Mesodermal cell (in vitro differentiated cells): ENCODE results near the gene APBB1.

Source experiments
- H3K27ac ChIP-seq: 2 replicates; pipeline ENCODE4 v1.7.0; 2013; ENCODE audit warnings: mild to moderate bottlenecking, low read depth, low read length, moderate library complexity; ENCODE audit not compliant: severe bottlenecking
- H3K36me3 ChIP-seq: 2 replicates; pipeline ENCODE4 v1.7.1; 2013; ENCODE audit warnings: mild to moderate bottlenecking, low read length, moderate library complexity; ENCODE audit not compliant: control insufficient read depth, insufficient read depth
- H3K4me1 ChIP-seq: one replicate; pipeline ENCODE4 v1.7.1; 2013; ENCODE audit warnings: mild to moderate bottlenecking, low read length; ENCODE audit not compliant: insufficient read depth, control insufficient read depth, poor library complexity, severe bottlenecking
- H3K4me3 ChIP-seq: 2 replicates; pipeline ENCODE4 v1.7.0; 2013; ENCODE audit warnings: low read length, control low read depth, mild to moderate bottlenecking; ENCODE audit not compliant: insufficient read depth, poor library complexity, severe bottlenecking; ENCODE audit errors: extremely low read depth
- H3K9me3 ChIP-seq: 2 replicates; pipeline ENCODE4 v1.7.1; 2013; ENCODE audit warnings: mild to moderate bottlenecking, low read length, moderate library complexity; ENCODE audit not compliant: control insufficient read depth
- WGBS, 2 experiments: methylation state at CpG; one replicate each; pipeline ENCODE4 v1.1.5; 2013; ENCODE audit warnings: missing lambda C conversion rate in 2 of 2; ENCODE audit not compliant: insufficient coverage in 2 of 2; 5-methylcytosine and 5-hydroxymethylcytosine counted together

The APBB1 gene

GRCh38 chr11:6442441-6442840, 23.5 kb upstream of the APBB1 start:
- peaks cover 8% of the 10 kb centered on the region for H3K4me1 ChIP-seq
- 83 to 94% methylated on average over 1 to 4 of the region's 4 CpGs for WGBS, 2 experiments
- H3K27ac ChIP-seq = no peak overlapping the region

DNA sequence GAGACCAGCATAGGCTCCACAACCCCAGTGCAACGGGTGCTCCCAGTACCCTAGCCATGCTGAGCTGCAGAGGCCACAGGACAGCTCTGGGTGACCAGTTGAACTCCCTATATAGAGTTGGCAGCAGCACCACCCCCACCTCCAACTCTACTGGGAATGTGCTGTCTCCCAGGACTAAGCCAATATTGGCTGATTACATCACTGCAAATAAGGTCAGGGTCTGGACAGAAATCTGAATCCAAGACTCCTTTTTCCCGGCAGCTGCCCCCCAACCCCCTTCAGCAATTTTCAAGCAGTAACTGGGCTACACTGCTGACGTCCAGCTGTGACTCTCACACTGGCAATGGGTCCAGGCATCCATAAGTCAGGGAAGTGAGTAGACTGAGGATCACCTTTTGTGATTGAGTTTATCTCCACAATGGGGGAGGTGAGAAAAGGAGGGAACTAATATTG, 22.0 kb upstream of the APBB1 start, which contains the start of gene HPX:
Gene HPX, minus strand, starts transcription at position 82 of the 453 bp plus-strand sequence. Its CDS starts 24 bp downstream, at position 58.
- Histone ChIP-seq H3K9me3 (no peaks in the 10 kb centered on the region), H3K27ac (peak within 1 kb of the TSS; percentile 25), H3K36me3 (no peaks in the 10 kb centered on the region), H3K4me1 (peaks cover 8% of the 10 kb centered on the region), H3K4me3 (no peak within 1 kb of the TSS)
- WGBS, 2 experiments = 57 to 75% methylated on average over 2 of the region's 3 CpGs

More at GRCh38 chr11:6442441-6442840, 23.5 kb upstream of the APBB1 start:
- no peaks in the 10 kb centered on the region for H3K9me3 ChIP-seq
- H3K36me3 ChIP-seq = peaks cover 3% of the 10 kb centered on the region
- no peak overlapping the region for H3K4me3 ChIP-seq

DNA sequence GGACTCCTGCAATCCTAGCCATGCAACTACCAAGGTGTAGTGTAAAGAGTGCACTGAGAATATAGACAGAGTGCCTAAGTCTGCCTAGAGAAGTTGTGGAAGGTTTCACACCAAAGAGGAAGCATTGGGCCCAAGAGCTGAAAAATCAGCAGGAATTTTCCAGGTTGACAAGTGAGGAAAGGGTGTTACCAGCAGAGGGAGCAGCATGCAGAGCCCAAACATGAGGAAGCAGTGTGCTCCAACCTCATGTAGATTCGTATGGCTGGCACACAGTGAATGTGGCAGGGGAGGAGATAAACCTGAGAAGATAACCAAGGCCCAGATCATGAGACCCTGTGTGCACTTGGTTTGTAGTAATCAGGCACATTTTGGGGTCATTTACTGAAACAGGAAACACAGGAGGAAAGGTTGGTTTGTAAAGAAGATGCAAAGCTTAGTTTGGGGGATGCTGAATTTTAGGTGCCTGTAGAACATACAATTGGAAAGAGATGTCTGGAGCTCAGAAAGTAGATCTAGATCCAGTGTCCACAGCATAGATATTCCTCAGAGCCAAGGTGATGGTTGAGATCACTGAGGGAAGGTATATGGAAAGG, 20.2 kb upstream of the APBB1 start:
- no peaks in the 10 kb centered on the region for H3K36me3 ChIP-seq
- H3K4me1 ChIP-seq = peaks cover 8% of the 10 kb centered on the region
- WGBS, 2 experiments = 25 to 27% methylated on average over 1 of the region's 1 CpG
- no peak overlapping the region for H3K27ac ChIP-seq
- H3K9me3 ChIP-seq = no peaks in the 10 kb centered on the region
- H3K4me3 ChIP-seq = no peak overlapping the region

- WGBS, 2 experiments = 89 to 92% methylated on average over 2 to 3 of the region's 3 CpGs
- H3K4me3 ChIP-seq = no peak overlapping the region
- H3K9me3 ChIP-seq = no peaks in the 10 kb centered on the region
- peaks cover 8% of the 10 kb centered on the region for H3K4me1 ChIP-seq
- no peak overlapping the region for H3K27ac ChIP-seq
- no peaks in the 10 kb centered on the region for H3K36me3 ChIP-seq
Observed at GRCh38 chr11:6437993-6438392, 19.1 kb upstream of the APBB1 start.

GRCh38 chr11:6437423-6437822, 18.5 kb upstream of the APBB1 start:
- H3K36me3 ChIP-seq = no peaks in the 10 kb centered on the region
- H3K4me3 ChIP-seq = no peak overlapping the region
- no peak overlapping the region for H3K27ac ChIP-seq
- WGBS, 2 experiments = 89 to 97% methylated on average over 11 to 12 of the region's 12 CpGs
- H3K9me3 ChIP-seq = no peaks in the 10 kb centered on the region
- H3K4me1 ChIP-seq = peaks cover 8% of the 10 kb centered on the region

DNA sequence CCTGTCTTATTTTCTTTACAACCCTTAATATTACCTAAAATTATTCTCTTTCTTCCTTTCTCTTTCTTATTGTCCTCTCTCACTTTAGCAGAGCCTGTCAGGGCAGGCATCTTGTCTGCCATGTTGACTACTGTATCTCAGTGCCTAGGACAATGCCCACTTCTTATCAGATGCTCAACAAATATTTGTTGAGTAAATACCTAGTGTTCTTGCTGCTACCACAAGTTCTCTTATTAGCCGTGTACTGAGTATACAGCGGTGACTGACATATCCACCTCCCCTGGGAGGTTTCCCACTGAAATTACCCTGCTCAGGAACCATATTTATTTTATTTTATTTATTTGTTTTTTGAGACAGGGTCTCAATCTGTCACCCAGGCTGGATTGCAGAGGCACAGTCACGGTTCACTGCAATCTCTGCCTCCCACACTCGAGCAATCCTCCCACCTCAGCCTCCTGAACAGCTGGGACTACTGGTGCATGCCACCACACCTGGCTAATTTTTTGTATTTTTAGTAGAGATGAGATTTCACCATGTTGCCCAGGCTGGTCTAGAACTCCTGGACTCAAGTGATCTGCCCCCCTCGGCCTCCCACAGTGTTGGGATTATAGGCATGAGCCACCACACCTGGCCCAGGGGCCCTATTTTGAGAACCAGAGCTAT, 15.2 kb upstream of the APBB1 start:
- Histone ChIP-seq H3K27ac (no peak overlapping the region), H3K9me3 (no peaks in the 10 kb centered on the region), H3K36me3 (no peaks in the 10 kb centered on the region), H3K4me3 (no peak overlapping the region), H3K4me1 (no peaks in the 10 kb centered on the region)
- WGBS, 2 experiments = 71 to 87% methylated on average over 1 to 3 of the region's 5 CpGs

DNA sequence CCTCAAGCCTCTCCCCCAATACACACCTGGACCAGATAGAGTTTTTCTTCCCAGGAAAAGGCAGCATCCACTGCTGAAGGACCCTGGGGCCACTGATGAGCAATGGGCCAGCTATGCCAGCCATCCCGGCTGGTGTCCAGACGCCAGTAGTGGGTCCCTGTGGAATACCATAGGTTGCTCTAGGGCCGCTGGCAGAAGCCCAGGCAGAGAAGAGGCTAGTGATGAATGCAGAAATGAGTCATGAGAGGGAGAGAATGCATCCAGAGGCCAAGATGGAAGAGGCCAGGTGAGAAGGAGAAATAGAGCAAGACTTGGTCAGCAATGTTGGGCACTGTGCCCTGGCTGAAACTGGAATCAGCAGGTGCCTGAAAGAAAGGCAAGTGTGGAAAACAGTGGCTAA, 13.0 kb upstream of the APBB1 start:
- Histone ChIP-seq H3K9me3 (no peaks in the 10 kb centered on the region), H3K27ac (no peak overlapping the region), H3K36me3 (no peaks in the 10 kb centered on the region), H3K4me1 (no peaks in the 10 kb centered on the region), H3K4me3 (no peak overlapping the region)
- 85 to 94% methylated on average over 3 of the region's 3 CpGs for WGBS, 2 experiments

DNA sequence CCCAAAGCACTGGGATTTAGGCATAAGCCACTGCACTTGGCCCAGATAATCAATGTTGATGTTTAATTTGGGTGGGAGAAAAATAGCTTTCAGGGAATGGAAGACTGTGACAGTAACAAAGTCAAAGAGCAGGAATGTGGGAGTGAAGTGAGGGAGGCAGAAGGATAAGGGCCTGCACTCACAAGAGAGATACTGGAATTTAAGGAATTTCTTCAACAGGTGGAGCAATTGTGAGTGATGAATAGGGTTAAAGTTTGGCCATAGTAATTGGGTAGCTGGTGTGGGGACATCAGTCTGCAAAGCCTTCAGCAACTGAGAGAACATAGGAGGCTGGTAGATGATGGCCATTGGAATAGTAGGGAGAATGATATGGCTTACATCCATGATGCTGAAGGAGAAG, 8.6 kb upstream of the APBB1 start:
- H3K4me3 ChIP-seq = no peak overlapping the region
- no peaks in the 10 kb centered on the region for H3K4me1 ChIP-seq
- H3K9me3 ChIP-seq = no peaks in the 10 kb centered on the region
- no peaks in the 10 kb centered on the region for H3K36me3 ChIP-seq
- no peak overlapping the region for H3K27ac ChIP-seq

GRCh38 chr11:6420677-6421076, 1.8 kb upstream of the APBB1 start:
- WGBS, 2 experiments = 84 to 91% methylated on average over 2 of the region's 3 CpGs
- H3K9me3 ChIP-seq = no peaks in the 10 kb centered on the region
- no peaks in the 10 kb centered on the region for H3K36me3 ChIP-seq
- no peak overlapping the region for H3K27ac ChIP-seq
- H3K4me3 ChIP-seq = no peak overlapping the region
- peaks cover 3% of the 10 kb centered on the region for H3K4me1 ChIP-seq

DNA sequence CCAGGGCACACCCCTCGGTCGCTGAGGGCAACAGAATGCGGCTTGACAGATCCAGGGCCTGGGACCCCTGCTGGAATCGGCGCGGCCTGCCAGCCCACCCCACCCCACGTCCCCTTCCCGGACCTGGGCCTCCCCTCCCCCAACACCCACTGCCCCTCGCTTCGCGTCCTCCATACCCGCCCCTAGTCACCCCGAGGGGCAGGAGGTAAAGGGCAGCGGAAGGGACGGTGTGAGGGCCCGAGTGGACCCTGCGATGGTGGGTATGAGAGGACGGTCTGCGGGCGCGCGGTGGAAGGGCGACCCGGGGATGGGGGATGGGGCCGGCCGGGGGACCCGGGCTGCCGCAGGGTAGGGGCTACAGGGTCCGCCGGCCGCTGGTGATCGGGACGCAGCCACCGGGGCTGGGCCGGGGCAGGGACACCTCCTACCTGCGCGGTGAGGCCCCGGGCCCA, 311 bp downstream of the APBB1 start:
- Histone ChIP-seq H3K9me3 (no peaks in the 10 kb centered on the region), H3K36me3 (no peaks in the 10 kb centered on the region), H3K27ac (no peak overlapping the region), H3K4me3 (peak overlapping the region; percentile 82), H3K4me1 (peaks cover 14% of the 10 kb centered on the region)
- 1 to 2% methylated on average over 19 to 27 of the region's 38 CpGs for WGBS, 2 experiments

- H3K4me1 ChIP-seq = peaks cover 17% of the 10 kb centered on the region
- 52 to 59% methylated on average over 6 of the region's 7 CpGs for WGBS, 2 experiments
- H3K4me3 ChIP-seq = peak overlapping the region; percentile 82
- no peak overlapping the region for H3K27ac ChIP-seq
- H3K9me3 ChIP-seq = no peaks in the 10 kb centered on the region
- no peaks in the 10 kb centered on the region for H3K36me3 ChIP-seq
Observed at GRCh38 chr11:6417907-6418556, 862 bp downstream of the APBB1 start.
